GM21367 (cell line): Measurements from ENCODE around the gene SLC25A47.
"Not testable (repeated sequence)": the region's sequence is repeated elsewhere in the genome, so short reads cannot be mapped to it uniquely, and the experiment has no call there.

Source experiments
- ATAC-seq: cut with Tn5 transposase; IDR thresholded peaks from one replicate; pipeline ENCODE4 v1.9.1; 2021; ENCODE audit not compliant: unreplicated experiment

SLC25A47 gene

DNA sequence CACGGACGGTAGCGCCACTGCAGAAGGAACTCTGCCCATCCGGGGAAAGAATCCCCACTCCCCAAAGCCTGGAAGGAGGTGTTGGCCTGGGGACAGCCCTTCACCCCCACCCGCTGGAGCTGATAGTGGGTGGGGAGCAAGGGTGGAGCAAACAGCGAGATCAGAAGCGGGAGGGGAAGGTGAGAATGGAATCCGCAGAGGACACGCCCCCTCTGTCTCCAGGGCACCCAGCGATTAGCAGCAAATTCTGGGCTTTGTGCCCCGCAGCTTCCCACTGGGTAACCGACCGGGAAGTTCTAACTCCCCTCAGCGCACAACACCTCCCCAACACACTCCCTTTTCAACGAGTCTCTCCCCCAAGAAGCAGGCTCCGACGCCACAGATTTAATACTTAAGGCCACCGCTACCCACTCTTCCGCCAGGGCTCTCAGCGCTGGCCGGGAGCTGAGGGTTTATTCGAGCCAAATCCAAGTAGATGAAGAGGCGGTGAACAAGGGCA, 18.3 kb upstream of the SLC25A47 start:
- ATAC-seq, result no peak

GRCh38 chr14:100305324-100306100, 17.6 kb upstream of the SLC25A47 start:
- ATAC-seq, result no peak

DNA sequence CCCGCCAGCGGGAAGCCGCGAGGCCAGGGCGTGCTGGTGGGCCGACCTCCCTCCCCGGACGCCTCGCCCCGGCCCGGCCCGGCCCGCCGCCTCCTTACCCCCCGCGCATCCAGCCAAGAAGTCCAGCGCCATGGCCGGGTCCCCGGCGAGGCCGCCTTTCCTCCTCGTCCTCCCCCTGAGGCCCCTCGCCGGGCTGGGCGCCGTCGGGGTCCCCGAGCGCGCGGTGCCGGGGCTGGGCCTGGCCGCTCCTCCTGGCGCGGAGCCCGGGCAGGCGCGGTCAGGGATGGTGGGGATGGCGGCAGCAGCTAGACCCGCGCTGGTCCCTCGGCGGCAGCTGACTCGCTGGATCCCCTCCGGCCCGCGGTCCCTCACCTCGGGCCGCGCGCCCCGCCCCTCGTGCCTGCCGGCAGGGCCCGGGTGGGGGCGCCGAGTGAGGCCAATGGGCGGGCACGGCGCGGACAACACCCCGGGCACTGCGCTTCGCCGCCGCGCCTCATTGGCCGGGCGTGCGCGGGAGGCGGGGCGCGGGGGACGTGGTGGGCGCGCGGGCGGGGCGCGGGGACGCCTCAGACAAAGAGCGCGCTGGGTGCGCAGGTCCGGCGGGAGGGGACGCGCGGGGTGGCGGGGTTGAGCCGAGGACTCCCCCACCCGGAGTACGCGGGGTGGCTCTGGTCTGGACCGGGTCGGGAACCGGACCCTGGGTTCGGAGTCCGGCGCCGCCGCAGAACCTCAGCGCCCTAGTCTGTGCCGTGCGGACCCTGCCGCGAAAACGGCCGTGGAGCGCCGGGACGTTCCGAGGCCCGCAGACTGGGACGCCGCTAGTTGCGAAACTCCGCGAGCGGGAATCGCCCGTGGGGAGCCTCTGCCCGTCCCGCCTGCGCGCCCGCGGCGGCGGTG, 16.8 kb upstream of the SLC25A47 start, which contains the start of gene SLC25A29:
SLC25A29 (minus strand) TSS at position 344 of the 897 bp plus-strand sequence; CDS start at position 132, 212 bp downstream.
- peak; percentile 91 for ATAC-seq

- no peak for ATAC-seq
Measured at GRCh38 chr14:100306998-100307765, 16.0 kb upstream of the SLC25A47 start.

DNA sequence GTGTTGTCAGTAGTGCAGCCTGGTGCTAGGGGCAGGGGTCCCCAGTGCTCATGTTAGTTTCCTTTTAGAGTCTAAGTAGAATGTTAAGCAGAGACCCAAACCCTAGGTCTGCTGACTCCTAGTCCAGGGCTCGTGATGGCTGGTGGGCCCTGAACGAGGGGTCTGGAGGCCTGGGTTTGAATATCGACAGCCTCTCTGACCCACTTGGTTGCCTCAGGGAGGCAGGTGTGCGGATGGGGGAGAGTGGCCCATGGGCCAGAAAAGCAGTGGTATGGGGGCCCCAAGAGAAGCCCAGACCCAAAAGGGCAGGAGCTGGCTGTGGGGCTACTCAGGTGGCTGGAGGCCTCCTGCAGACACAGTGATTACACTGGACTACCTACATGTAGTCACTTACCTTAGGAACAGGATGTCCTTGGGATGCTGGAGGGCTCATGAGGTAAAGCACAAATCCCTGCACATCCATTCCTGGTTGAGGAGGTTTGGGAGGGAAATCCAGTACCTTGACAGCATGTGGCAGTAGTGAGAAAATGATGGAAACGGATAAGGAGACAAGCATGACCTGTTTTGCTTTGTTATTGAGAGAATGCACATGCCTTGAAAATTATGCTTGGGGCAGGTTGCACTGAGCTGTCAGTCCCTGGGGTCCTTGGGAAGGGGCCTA, 15.2 kb upstream of the SLC25A47 start:
- no peak for ATAC-seq

DNA sequence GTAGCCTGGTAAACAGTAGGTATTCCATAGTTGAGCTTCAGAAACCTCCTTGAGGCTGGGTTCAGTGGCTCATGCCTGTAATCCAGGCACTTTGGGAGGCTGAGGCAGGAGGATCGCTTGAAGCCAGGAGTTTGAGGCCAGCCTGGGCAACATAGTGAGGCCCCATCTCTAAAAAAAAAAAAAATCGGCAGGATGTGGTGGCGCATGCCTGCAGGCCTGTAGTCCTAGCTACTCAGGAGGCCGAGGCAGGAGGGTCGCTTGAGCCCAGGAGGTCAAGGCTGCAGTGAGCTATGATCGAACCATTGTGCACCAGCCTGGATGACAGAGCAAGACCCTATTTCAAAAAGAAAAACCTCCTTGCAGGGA, 14.7 kb upstream of the SLC25A47 start:
- not testable (repeated sequence) for ATAC-seq

DNA sequence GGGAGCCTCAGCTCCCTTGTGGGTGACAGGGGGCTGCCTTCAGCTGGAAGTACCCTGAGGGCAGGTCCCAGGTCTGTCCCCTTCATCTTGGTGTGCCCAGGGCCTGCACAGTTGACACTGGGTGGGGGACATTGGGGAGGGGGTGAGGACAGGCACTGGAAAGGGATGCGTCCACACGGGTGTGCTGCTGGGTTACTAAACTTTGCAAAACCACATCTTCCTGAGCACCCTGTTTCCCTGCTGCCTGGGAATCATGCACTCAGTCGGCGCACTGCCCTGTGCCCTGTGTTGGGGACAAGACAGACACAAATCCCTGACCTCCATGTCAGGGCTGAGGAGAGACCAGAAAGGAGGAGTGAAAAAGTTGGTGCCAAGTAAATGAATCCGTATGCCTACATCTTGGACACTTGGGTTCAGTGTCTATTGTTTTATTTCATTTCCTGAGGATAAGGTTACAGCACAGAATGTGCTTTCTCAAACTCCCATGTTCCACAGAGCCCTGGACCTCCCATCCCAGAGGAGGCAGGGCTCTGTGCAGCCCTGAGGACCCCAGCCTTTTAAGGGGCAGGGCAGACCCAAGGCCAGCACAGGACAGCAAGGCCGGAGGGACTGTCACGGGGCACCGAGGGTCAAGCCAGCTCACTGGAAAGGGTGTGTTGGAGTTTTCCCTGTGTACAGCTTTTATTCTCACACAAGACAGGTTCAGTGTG, 14.0 kb upstream of the SLC25A47 start:
- ATAC-seq, result no peak

DNA sequence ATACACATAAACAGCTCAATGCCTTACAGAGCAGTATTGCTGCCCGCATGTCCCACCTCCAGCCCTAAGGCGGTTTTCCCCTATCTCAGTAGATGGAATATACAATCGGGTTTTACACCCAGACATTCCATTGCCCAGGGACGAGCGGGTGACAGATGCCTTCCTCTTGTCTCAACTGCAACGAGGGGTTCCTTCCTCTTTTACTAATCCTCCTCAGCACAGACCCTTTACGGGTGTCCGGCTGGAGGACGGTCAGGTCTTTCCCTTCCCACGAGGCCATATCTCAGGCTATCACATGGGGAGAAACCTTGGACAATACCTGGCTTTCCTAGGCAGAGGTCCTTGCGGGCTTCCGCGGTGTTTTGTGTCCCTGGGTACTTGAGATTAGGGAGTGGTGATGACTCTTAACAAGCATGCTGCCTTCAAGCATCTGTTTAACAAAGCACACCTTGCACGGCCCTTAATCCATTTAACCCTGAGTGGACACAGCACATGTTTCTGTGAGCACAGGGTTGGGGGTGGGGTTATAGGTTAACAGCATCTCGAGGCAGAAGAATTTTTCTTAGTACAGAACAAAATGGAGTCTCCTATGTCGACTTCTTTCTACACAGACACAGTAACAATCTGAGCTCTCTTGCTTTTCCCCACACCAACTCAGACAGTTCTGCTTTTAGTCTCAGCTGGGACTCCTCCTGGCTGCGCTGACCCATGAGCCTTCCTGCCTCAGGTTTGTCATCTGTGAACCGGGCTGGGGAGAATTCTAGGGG, 10.8 kb upstream of the SLC25A47 start:
- ATAC-seq, result not testable (repeated sequence)

DNA sequence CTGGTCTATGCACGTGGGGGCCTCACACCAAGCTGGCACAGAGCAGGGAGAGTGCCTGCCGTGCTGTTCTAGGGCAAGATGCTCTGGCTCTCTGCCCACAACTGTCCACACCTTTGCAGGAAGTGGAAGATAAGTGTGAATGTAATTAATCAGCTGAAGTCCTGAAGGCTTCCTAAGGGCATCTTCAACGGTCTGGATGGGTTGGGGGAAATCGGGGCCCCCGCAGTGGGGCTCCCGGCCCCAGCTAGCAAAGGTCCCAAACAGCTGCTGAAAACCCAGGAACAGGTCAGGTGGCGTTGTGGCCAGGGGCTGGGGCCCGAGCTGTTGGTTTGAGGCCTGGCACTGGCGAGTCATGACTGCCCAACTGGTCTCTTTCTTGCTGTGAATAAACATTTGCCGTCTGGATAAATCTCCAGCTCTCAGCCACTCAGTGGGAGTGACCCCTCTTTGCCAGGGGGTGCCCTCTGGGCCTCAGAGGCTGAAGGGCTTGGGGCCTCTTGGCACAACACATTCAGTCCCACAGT, 10.2 kb upstream of the SLC25A47 start:
- no peak for ATAC-seq

GRCh38 chr14:100313464-100314230, 9.5 kb upstream of the SLC25A47 start:
- no peak for ATAC-seq

DNA sequence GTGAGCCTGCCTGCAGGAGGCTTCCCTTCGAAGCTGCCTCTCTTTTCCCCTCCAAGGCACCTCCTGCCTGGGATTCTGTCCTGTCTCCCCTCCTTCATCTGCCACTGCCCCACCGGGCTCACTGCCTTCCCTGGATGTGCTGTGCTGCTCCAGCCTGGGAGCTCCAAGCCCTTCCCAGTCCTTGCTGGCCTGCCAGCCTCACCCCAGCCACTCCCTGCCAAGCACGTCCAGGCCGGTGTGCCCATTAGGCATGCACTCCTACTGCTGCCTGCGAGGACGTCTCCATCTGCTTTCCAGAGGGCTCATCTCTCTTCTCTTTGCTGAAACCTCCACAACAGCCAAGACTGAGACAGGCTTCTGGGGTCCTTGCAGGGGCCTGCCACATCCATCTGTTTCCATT, 8.4 kb upstream of the SLC25A47 start:
- ATAC-seq, result no peak

GRCh38 chr14:100317389-100317788, 5.8 kb upstream of the SLC25A47 start:
- ATAC-seq, result no peak

GRCh38 chr14:100317912-100318808, 5.0 kb upstream of the SLC25A47 start:
- ATAC-seq, result peak; percentile 82

DNA sequence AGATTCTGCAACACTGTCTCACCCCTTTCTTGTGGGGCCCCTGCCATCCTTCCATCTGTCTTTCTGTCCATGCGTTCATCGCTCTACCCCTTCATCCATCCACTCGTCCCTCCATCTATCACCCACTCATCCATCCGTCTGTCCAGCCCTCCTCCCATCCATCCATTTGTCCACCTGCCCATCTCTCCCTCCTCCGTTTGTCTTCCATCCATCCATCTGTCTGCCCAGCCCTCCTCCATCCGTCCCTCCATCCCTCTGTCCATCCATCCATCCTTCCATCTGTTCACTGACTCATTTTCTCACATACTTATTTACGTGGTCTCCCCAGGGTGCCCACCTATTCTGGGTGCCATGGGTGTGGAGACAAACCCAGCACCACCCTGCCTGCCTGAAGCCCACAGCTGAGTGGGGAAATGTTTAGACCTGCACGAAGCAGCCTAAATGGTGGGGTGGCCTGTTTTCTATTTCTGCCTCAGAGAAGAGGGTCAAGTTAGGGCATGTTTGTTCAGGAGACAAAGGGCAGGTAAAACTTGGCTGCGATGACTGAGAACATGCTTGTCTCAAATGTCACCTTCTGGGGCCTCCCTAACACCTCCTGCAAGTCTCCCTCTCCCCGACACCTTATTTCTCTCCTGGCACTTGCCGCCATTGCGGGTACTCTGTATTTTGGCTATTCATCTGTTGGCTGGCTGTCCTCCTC, 2.8 kb upstream of the SLC25A47 start:
- ATAC-seq, result no peak

GRCh38 chr14:100321473-100322137, 1.5 kb upstream of the SLC25A47 start:
- ATAC-seq, result no peak
